WTC11 (cell line): Measurements from ENCODE around the gene CC2D1A. TPM values are rescaled to one million over a fixed set of nuclear protein-coding genes. Genes with fewer than 3 reads are reported as not detected.
A peak's percentile ranks its signal among the peaks of the same experiment; 100 is the strongest.

Experiments used
- ATAC-seq: fragments of 200-7000 bp; cut with Tn5 transposase; 2 replicates; pipeline ENCODE4 v1.10.0; 2021; ENCODE audit warnings: mild to moderate bottlenecking, moderate library complexity
- CTCF ChIA-PET: fragments of 300-600 bp; sonication (Branson Sonifier 250); formaldehyde crosslinking; loops from one replicate; lab custom pipeline; 2021; ENCODE audit warnings: antibody characterized with exemption; lab: Charles Lee
- POLR2A ChIA-PET: fragments of 350-600 bp; sonication (Branson Sonifier 250); formaldehyde crosslinking; loops from one replicate; lab custom pipeline; 2021; ENCODE audit warnings: antibody characterized with exemption; lab: Charles Lee
- DNase-seq: peaks from one replicate; pipeline ENCODE4 v3.0.0; 2021; ENCODE audit warnings: low spot score
- H3K27ac Mint-ChIP-seq: 2 replicates; pipeline ENCODE4 v1.8.0; 2021; ENCODE audit warnings: mixed read lengths
- H3K27me3 Mint-ChIP-seq: 2 replicates; pipeline ENCODE4 v1.8.0; 2021; ENCODE audit warnings: low read depth, mild to moderate bottlenecking, moderate library complexity, mixed read lengths
- H3K36me3 Mint-ChIP-seq: 2 replicates; pipeline ENCODE4 v1.8.0; 2021; ENCODE audit warnings: mixed read lengths
- H3K4me1 Mint-ChIP-seq: 2 replicates; pipeline ENCODE4 v1.8.0; 2022; ENCODE audit warnings: mixed read lengths
- H3K4me3 Mint-ChIP-seq: 2 replicates; pipeline ENCODE4 v1.8.0; 2021; ENCODE audit warnings: mild to moderate bottlenecking, moderate library complexity, mixed read lengths
- H3K9me3 Mint-ChIP-seq: 2 replicates; pipeline ENCODE4 v1.8.0; 2021; ENCODE audit warnings: mixed read lengths
- ATF3 ChIP-seq: sonication (generic); formaldehyde crosslinking; conservative IDR thresholded peaks from 2 replicates; pipeline ENCODE4 v1.8.1; 2022; ENCODE audit warnings: mild to moderate bottlenecking, missing genetic modification reagents
- CBFB ChIP-seq: sonication (generic); formaldehyde crosslinking; IDR thresholded peaks from 2 replicates; pipeline ENCODE4 v1.8.1; 2022; ENCODE audit warnings: mild to moderate bottlenecking, low read depth, missing genetic modification reagents
- CTCF ChIP-seq: fragments of 200-600 bp; IDR thresholded peaks from 2 replicates; pipeline ENCODE4 v1.8.0; 2022; ENCODE audit warnings: antibody characterized with exemption
- E2F5 ChIP-seq: sonication (generic); formaldehyde crosslinking; IDR thresholded peaks from 2 replicates; pipeline ENCODE4 v1.8.1; 2022; ENCODE audit warnings: mild to moderate bottlenecking, moderate library complexity, missing genetic modification reagents
- ELF4 ChIP-seq: sonication (generic); formaldehyde crosslinking; IDR thresholded peaks from 2 replicates; pipeline ENCODE4 v1.8.1; 2022; ENCODE audit warnings: low read depth, mild to moderate bottlenecking, moderate library complexity, missing genetic modification reagents
- ERG ChIP-seq: fragments of 250-450 bp; sonication (Bioruptor Pico); IDR thresholded peaks from 2 replicates; pipeline ENCODE4 v1.8.0; 2021; ENCODE audit warnings: mild to moderate bottlenecking
- FOXP1 ChIP-seq: sonication (generic); formaldehyde crosslinking; IDR thresholded peaks from 2 replicates; pipeline ENCODE4 v1.8.0; 2022; ENCODE audit warnings: missing genetic modification reagents, mild to moderate bottlenecking, moderate library complexity, borderline replicate concordance
- FOXP4 ChIP-seq: sonication (generic); formaldehyde crosslinking; IDR thresholded peaks from 2 replicates; pipeline ENCODE4 v1.8.0; 2022; ENCODE audit warnings: mild to moderate bottlenecking, missing genetic modification reagents
- NFE2L1 ChIP-seq: sonication (generic); formaldehyde crosslinking; IDR thresholded peaks from 2 replicates; pipeline ENCODE4 v1.8.1; 2023; ENCODE audit warnings: missing genetic modification reagents
- NFYB ChIP-seq: sonication (generic); formaldehyde crosslinking; conservative IDR thresholded peaks from 2 replicates; pipeline ENCODE4 v1.8.0; 2022; ENCODE audit warnings: low read depth, missing genetic modification reagents
- PRDM15 ChIP-seq: sonication (generic); formaldehyde crosslinking; IDR thresholded peaks from 2 replicates; pipeline ENCODE4 v1.8.0; 2022; ENCODE audit warnings: missing genetic modification reagents
- ZMAT4 ChIP-seq: fragments of 250-450 bp; sonication (Bioruptor Pico); IDR thresholded peaks from 2 replicates; pipeline ENCODE4 v1.9.0; 2021; ENCODE audit warnings: mild to moderate bottlenecking
- ZNF219 ChIP-seq: sonication (generic); formaldehyde crosslinking; IDR thresholded peaks from 2 replicates; pipeline ENCODE4 v1.8.0; 2023; ENCODE audit warnings: missing genetic modification reagents, mild to moderate bottlenecking, borderline replicate concordance
- ZNF281 ChIP-seq: sonication (generic); formaldehyde crosslinking; IDR thresholded peaks from 2 replicates; pipeline ENCODE4 v1.8.0; 2023; ENCODE audit warnings: mild to moderate bottlenecking, missing genetic modification reagents
- ZNF416 ChIP-seq: fragments of 250-450 bp; sonication (Bioruptor Pico); IDR thresholded peaks from 2 replicates; pipeline ENCODE4 v1.9.0; 2021; ENCODE audit warnings: mild to moderate bottlenecking, inconsistent platforms
- ZSCAN18 ChIP-seq: fragments of 250-450 bp; sonication (Bioruptor Pico); IDR thresholded peaks from 2 replicates; pipeline ENCODE4 v2.1.2; 2022; ENCODE audit warnings: mild to moderate bottlenecking, moderate library complexity
- total RNA-seq: library from RNA; stranded (reverse); gene quantifications from 3 replicates; pipeline ENCODE4 v1.2.3, GENCODE V29; 2021

CC2D1A gene
- total RNA-seq, 1 experiment from 2014 or later, result 44.2 TPM

- POLR2A ChIA-PET, result interaction anchor here (0.5 kb wide), 1 partner anchor 703 kb away, joined by 5 read pairs; no protein-coding TSS in a partner anchor
- ATAC-seq, result no peak
- no peak for TF ChIP-seq ZNF416 (CRISPR knock-in tag)
- TF ChIP-seq PRDM15 (CRISPR knock-in tag), result no peak
- no peak for TF ChIP-seq ZSCAN18 (CRISPR knock-in tag)
- TF ChIP-seq ZMAT4 (CRISPR knock-in tag), result no peak
- TF ChIP-seq FOXP4 (CRISPR knock-in tag), result no peak
- TF ChIP-seq ZNF219, result no peak
- no peak for TF ChIP-seq ATF3
- no peak for DNase-seq
- H3K4me3 Mint-ChIP-seq, result no peak overlapping the region
- CTCF ChIA-PET, result interaction anchor here (1.8 kb wide), 1 partner anchor 86 kb away, joined by 4 read pairs; no protein-coding TSS in a partner anchor
- no peak overlapping the region for H3K27ac Mint-ChIP-seq
- H3K27me3 Mint-ChIP-seq, result no peaks in the 10 kb centered on the region
- H3K36me3 Mint-ChIP-seq, result peaks cover 28% of the 10 kb centered on the region
- no peaks in the 10 kb centered on the region for H3K9me3 Mint-ChIP-seq
- H3K4me1 Mint-ChIP-seq, result peaks cover 14% of the 10 kb centered on the region
These were observed 51.0 kb downstream of the CC2D1A start for GRCh38 chr19:13957051-13957450.

- ATAC-seq (no peak), DNase-seq (no peak)
- POLR2A ChIA-PET, result no interaction called here
- no peaks in the 10 kb centered on the region for H3K9me3 Mint-ChIP-seq
- H3K27me3 Mint-ChIP-seq, result no peaks in the 10 kb centered on the region
- H3K4me1 Mint-ChIP-seq, result peaks cover 14% of the 10 kb centered on the region
- H3K27ac Mint-ChIP-seq, result peak overlapping the region; percentile 45; the same call in 1 of the 2 replicates
- no peak for TF ChIP-seq CBFB (CRISPR knock-in tag)
- no peak for TF ChIP-seq FOXP1
- TF ChIP-seq ERG (CRISPR knock-in tag), result no peak
- no peak for TF ChIP-seq NFYB (CRISPR knock-in tag)
- TF ChIP-seq ZNF281 (CRISPR knock-in tag), result no peak
- TF ChIP-seq NFE2L1, result no peak
- TF ChIP-seq ZMAT4 (CRISPR knock-in tag), result no peak
- no peak for TF ChIP-seq ELF4 (CRISPR knock-in tag)
- TF ChIP-seq CTCF, result no peak
- no peak for TF ChIP-seq E2F5 (CRISPR knock-in tag)
- no peak overlapping the region for H3K4me3 Mint-ChIP-seq
- H3K36me3 Mint-ChIP-seq, result peaks cover 28% of the 10 kb centered on the region
- CTCF ChIA-PET, result no interaction called here
These were observed 52.0 kb downstream of the CC2D1A start for GRCh38 chr19:13958043-13958442.
